ENCODE results near the gene STK25.

The STK25 gene

DNA sequence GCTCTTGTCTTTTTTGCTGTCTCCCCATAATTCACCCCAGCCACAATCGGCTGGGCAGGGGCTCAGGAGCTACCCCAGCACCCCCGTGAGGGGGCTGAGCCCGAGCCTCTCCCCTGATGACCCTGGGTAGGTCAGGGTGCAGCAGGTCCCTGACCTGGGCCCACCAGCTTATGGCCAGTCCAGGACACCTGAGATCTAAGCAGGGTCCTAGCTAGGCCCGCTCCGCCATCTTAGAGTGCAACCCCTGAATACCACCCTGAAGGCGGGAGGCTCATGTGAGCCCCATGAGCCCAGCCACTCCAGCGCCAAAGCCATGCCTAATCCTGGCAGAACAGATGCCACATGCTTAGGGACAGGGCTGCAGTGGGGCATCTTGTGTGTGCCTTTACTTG is 16.2 kb downstream of the STK25 start:
- no peak for DNase-seq

DNA sequence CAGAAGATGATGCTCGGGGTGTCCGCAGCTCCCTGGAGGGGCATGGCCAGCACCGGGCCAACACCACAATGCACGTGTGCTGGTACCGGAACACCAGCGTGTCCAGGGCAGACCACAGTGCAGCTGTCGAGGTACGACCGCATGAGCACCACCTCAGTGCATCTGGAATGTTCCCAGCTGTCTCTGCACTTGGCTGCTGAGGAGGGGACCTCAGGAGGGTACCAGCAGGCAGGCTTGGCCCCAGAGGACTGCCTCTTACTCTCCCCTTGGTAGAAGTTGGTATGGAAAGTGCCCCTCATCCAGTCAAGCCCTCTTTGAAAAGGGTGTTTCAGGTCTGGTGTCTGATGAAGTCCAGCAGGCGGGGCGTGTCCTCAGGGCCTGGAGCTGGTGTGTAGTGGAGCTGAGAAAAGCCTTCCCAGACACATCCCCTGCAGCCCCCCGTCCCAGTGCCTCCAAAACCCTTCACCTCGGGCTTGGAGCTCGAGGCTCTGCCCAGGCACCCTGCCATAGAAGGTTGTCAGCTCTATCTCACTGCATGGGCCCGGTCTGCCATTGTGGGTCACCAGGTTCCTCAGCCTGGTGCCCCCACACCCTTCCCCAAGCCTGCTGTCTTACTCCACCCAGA is 16.7 kb downstream of the STK25 start:
- DNase-seq, result no peak

DNA sequence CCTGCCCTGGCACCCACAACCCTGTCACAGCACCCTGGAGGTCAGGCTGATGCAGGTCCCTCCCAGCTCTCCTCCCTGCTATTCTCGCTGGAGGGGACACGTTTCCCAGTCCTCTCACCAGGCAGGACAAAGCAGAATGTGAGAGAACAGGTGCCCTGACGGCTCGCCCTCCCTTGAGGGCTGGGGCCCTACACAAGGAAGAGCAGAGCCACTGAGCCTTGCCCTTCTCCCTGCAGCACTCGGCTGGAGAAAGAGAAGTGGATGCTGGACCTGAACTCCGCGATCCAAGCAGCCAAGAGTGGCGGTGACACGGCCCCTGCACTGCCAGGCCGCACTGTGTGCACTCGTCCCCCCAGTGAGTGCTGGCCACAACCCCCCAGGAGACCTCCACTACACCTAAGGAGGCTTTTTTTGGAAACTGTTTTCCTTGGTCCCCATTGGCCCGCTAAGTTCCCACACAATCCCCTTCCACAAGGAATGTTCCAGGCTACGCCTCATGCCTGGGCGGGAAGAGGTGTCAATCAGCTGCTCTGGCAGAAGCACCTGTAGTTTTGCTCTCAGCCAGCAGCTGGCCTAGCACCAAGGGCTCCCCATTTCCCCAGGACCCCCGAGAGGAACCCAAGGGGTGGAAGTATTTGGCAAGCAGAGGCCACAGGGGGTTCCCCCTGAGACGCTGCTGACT is 17.4 kb downstream of the STK25 start:
- DNase-seq, result no peak

DNA sequence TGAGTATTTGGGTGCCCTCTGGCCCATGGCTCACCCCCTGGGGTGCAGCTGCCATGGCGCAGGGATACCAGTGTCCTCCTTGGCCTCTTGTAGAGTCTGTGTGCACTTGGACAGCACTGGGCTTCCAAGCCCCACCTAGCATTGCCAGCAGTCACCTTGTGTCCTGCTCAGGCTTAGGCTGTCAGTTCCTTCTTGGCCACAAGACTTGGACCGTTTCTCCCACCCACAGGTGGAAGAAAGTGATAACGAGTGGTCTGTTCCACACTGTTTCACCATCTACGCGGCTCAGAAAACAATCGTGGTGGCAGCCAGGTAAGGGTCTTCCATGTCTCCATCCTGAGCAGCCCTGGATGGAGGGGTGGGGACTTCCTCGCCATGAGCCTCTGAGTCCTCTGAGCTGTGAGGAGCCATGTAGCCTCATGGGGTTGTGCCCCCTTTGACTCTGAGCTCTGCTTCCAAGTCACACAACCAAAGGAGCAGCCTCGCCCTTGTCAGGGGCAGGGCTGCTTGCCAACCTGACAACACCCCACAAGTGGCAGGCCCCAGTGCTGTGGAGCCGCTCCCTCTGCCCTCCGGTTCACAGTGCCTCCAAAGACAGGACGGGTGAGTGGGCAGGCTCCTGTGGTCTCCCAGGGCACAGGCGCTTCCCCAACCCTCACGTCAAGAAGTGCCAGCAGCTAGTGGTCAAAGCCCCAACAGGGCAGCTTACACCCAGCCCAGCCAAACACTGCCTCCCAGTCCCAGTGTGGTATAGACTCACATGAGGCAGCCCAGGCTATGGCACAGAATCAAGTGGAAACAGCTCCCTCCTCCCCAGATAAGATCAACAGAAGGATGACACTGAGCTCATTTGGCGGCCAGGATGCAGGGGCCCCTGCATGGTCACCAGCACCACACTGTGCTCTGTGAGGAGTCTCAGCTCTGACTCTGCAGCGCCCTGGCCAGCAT is 18.4 kb downstream of the STK25 start:
- DNase-seq, result no peak

DNA sequence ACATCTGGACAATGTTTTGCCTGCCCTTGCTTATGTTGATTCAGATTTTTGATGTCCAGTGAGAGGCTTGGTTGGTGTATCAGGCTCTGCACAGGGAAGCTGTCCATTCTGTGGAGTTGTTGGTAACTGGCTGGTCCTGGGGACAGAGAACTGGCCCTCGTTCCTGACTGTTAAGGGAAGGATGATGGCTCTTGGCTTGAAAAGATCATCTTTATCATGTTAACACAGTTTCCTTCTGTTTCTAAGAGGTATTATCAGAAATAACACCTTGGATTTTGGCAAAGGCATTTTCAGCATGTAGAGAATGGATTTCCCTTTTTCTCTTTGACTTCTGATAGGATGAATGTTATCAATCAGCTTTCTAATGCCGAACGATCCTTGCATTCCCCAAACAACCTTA is 19.3 kb downstream of the STK25 start:
- no peak for DNase-seq

DNA sequence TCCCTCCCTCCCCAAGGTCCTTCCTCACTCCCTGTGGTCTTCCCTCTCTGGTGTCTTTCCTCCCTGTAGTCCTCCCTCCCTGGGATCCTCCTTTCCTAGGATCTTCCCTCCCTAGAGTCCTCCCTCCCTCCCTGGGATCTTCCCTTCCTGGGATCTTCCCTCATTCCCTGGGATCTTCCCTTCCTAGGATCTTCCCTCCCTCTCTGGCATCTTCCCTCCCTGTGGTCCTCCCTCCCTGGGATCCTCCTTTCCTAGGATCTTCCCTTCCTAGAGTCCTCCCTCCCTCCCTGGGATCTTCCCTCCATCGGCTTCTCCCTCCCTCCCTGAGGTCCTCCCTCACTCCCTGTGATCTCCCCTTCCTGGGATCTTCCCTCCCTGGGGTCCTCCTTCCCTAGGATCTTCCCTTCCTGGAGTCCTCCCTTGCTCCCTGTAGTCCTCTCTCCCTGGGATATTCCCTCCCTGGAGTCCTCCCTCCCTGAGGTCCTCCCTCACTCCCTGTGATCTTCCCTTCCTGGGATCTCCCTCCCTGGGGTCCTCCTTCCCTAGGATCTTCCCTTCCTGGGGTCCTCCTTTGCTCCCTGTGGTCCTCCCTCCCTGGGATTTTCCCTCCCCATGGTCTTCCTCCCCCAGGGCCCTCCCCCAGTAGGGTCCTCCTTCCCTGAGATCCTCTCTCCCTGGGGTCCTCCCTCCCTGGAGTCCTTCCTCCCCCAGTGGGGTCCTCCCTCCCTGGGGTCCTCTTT is 23.0 kb downstream of the STK25 start:
- DNase-seq, result no peak

DNA sequence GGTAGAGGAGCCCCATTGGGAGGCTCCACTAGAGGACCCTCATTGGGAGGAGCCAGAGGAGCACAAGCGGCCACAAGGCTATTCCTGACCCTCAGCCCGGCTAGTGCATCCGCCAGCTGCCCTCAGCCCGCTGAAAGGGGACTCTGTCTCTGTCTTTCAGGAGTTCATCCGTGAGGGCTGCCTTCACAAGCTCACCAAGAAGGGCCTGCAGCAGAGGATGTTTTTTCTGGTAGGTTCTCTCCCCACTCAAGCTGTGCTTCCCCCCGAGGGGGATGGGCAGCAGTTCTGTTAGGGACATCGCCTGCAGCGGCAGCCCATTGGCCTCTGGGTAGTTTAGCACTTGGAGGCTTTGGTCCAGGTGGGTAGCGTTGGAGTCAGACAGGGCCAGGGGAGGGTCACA is 25.1 kb downstream of the STK25 start:
- no peak for DNase-seq

DNA sequence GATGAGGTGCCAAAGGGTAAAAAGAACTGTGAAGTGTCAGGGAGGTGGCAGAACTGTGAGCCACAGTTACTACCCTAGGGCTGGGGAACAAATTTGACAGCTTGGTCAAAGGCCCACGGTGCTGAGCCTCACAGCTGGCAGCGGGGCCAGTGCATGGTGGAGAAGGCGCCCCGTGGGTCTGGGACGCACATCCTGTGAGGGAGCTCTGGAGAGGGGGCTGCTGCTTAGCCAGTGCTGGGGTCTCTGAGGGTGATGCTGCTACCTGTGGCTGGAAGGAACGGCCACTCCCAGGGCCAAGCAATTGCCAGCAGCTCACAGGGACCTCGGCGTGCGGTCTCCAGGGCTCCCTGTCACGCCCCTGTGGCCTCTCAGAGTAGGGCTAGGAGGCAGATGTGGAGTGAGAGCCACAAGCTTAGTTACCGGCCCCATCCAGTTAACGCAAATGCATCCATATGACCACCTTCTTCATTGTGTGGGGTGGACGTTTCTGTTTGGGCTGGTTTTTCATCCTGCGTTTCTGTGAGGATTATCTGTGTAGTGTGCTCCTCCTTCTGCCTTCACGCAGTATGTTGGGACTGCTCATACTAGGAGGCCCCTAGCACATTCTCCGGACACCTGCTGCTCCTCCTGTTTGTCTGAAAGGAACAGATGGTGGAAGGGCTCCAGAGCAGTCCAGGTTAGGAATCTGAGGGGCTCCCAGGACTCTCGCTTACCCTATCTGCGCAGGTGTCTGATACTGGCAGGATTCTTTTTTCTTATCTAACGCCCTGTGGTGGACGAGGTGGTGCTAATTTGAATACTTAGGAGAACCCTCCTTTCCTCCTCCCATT is 26.0 kb downstream of the STK25 start:
- no peak for DNase-seq

DNA sequence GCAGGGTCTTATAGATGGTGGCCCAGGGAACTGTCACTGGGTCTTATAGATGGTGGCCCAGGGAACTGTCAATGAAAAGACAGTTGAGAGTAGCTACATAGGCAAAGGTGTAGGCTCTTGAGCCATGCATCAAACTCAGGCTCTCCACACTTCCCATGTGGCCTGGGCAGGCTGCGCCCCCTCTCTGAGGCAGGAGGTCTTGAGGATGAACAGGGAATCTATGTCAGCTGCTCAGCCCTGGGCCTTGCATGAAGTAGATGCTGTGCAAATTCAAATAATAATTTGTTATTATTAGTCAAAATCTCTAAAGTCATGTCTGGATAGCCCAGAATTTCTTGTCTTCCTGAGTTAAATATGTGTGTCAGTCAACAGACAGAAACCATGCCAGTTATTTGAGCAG is 26.7 kb downstream of the STK25 start:
- no peak for DNase-seq

DNA sequence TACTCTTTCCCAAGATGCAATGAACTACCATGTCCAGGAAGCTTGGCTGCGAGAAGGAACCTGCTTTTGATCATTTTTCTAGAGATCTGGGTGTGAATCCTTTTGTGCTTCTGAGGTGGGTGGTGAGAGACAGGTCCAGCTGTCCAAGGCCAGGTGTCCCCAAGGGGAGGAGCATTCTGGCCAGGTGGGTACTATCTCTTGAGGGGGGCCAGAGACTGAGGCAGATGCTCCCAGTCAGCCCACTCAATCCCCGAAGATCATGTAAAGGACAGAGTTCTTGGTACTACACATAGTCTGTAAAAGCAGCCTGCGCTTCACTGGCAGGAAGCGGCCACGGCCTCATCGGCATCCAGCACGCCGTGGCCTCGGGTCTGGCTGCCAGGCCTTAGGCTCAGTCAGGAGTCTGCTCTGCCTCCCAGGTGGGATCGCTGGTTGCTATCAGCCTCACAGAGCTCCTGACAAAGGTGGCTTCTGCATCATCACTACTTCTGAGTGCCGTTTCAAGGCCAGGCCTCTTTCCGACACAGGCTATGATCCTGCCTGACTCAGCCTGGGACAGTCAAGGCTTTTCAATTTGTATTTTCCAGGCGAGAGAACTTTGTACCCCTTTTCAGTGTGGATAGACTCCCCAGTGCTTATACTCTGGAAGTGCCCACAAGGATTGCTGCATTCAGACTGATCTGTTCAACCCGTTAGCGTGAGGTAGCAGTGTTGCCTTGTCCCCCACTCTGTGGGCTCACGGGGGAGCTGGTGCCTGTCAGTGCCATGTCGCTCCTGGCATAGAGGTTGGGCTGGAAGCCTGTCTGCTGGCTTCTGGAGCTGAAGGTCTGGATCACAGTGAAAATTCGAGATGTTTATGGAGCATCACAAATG is 29.1 kb downstream of the STK25 start:
- DNase-seq, result no peak

DNA sequence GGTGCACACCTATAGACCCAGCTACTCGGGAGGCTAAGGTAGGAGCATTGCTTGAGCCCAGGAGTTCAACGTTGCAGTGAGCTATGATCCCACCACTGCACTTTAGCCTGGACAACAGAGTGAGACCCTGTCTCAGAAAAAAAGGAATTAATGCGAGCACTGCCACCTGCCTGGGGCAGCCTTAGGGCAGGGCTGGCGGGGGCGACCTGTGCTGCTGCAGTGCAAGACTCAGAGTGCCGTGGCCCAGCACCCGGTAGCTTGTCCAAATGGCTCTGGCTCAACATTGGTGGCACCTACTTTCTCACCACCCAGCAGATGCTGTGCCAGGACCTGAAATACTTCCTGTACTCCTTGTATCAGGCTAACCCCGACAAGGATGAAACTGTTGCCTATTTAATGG is 30.2 kb downstream of the STK25 start:
- DNase-seq, result no peak

DNA sequence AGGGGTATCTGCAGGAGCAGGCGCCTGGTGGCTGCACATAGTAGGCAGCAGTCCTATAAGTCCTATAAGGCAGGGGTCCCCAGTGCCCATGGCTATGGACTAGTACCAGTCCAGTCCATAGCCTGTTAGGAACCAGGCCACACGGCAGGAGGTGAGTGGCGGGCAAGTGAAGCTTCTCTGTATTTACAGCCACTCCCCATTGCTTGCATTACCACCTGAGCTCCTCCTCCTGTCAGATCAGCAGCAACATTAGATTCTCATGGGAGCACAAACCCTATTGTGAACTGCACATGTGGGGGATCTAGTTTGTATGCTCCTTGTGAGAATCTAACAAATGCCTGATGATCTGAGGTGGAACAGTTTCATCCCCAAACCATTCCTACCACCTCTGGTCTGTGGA is 33.1 kb downstream of the STK25 start:
- DNase-seq, result no peak

DNA sequence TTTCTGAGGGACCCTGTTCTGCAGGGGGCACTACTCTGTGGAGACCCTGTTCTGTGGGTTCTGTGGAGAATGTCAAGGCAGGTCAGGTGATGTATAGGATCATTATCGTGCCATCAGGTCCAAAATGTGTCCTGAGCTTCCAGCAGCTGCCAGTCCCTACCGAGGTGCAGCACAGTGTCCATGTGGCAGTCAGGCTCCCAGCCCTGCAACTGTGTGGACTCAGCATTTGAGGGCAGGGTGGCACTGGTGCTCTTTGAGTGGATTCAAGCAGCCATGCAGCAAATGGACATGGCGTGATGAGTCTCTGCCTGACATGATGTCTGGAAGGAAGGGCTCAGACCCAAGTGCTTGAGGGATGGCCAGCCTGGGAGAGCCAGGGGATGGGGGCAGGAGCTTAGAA is 35.0 kb downstream of the STK25 start:
- no peak for DNase-seq

DNA sequence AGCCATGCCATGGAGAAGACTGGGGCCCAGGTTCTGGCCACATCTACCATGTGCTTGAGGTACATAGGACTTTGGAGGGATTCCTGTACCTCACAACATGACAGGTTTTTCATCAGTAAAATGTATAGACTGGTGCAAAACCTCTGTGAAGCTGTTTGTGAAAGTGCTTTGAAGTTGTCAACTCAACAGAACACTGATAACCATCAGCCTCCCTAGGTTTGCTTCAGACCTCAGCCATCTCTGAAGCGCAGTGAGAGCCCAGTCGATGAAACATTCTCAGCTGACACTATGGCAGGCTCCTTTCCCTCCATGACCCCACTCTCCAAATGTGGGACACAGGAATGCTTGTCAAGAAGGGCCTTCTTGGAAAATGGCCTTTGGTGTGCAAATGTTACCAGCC is 38.6 kb downstream of the STK25 start:
- no peak for DNase-seq

DNA sequence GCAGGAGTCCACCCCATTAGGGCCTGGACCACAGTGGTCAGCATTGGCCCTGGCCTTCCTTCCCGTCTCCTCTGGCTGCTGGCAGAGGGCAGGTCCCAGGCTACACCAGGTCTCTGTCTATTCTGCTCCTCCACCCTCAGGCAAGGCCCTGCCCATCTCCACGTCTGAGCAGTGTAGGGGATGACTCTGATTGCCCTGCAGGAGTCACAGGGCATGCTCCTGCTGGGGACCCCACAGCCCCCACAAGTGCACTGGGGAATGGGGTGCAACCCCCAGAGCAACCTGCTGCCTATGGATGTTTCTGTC is 40.0 kb downstream of the STK25 start:
- DNase-seq, result no peak

DNA sequence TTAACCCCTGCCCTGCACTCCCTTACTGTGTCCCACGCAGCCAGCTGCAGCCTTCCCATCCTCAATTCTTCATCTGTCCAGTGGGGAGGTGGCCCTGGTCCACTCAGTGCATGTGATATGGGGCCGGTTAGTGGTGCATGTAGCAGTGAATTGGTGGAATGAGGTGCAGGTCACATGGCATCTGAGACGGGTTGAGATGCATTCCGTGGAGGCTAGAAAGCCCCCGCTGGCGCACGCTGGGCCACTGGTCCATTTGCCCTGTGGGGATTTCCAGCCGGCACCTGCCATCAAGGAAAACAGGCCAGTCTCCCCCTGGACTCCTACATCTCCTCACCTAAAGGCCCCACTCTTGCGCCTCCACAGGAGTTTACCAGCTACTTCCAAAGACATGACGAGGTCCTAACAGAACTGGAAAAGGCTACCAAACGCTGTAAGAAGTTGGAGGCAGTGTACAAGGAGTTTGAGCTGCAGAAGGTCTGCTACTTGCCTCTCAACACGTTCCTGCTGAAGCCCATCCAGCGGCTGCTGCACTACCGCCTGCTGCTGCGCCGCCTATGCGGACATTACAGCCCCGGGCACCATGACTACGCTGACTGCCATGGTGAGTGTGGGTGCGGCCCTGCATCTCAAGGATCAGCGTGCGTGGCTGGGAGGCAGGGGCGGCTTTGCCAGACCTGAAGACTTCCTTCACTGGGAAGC is 40.5 kb downstream of the STK25 start:
- DNase-seq, result no peak

DNA sequence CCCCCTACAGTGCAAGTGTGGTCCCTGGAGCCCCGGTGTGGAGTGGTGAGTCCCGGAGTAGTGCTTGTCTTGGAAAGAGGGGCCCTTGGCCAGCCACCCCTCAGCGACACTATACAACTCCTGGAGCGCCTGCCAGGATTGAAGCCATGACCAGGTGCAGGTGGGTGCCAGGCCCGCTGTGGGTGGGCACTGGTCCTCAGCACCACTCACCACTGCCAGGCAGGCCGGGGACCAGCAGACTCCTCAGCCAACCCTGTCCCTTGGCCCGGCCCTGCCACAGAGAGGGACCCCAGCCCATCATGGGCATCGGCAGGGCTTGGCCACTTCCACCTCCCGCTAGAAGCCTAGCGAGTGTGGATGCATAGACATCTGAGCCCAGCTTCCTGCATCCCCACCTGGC is 42.2 kb downstream of the STK25 start:
- DNase-seq, result no peak

DNA sequence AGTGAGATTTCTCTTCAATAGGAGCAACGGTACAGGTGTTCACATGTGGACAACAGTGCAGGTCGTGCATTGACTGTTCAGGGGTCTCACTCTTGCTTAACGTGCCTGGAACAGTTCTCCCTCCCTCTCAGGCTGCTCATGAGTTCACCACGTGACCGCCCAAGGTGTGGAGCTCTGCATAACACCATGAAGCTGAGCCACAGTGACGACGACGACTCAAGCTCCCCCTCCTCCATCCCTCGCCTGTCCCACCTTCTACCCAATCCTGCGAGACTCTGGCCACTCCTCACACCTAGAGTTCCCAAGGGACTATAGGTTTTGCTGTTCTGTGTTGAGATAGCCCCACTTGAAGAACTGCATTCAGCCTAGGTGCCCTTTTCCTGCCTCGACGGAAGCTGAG is 42.8 kb downstream of the STK25 start:
- DNase-seq, result no peak

DNA sequence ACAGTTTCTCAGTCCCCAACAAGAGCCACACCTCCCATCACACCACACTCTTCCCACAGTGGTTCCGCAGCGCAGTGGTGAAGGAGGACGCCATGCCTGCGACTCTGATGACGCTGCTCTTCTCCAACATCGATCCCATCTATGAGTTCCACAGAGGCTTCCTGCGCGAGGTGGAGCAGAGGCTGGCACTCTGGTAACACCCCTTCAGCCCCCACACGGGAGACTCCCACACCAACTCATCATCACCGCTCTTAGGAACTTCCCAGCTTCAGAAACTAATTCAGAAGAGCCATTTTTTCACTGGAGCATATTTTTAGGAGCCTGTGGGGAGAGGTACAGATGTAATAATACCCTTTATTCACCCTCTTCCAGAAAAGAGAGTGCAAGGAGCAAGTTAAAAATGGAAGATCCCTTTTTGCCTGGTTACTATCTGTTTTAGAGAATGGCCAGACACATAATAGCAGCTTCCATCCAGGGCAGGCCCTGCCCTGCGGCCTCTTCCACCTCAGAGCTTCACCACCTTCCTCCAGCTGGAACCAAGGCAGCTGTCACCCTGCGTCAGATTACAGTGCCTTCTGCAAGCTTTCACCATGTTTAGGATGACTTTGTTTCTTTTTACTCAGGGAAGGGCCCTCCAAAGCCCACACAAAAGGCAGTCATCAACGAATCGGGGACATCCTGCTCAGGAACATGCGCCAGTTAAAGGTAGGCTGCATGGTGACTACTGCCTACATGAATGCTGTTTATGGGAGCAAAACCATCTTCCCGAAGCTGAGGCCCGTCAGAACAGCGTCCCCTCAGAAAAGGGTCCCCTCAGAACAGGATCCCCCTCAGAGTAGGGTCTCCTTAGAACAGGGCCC is 44.9 kb downstream of the STK25 start:
- no peak for DNase-seq
